GM13977 (cell line): Measurements from ENCODE around the gene RASA3.
A peak's percentile ranks its signal among the peaks of the same experiment; 100 is the strongest.
"Not testable (repeated sequence)": the region's sequence is repeated elsewhere in the genome, so short reads cannot be mapped to it uniquely, and the experiment has no call there.

ENCODE experiments used
- DNase-seq: peaks from one replicate; pipeline ENCODE4 v3.0.0; 2012; ENCODE audit warnings: low spot score
- in situ Hi-C: fragments of 300-500 bp; cut with MboI; formaldehyde crosslinking; loops from one replicate; pipeline ENCODE4 v1.12.0; 2022; ENCODE audit warnings: low sequenced_read_pairs, low pct_unique_long_range_greater_than_20kb, mixed read lengths, inconsistent platforms; ENCODE audit not compliant: unreplicated experiment
- TF ChIP-seq, protein P1 (sequence below): IDR thresholded peaks from 2 replicates; pipeline ENCODE4 v1.5.1; 2012; ENCODE audit warnings: mild to moderate bottlenecking, control low read depth; ENCODE audit not compliant: insufficient read depth; ENCODE audit errors: extremely low read depth, missing control alignments

RASA3 gene

DNA sequence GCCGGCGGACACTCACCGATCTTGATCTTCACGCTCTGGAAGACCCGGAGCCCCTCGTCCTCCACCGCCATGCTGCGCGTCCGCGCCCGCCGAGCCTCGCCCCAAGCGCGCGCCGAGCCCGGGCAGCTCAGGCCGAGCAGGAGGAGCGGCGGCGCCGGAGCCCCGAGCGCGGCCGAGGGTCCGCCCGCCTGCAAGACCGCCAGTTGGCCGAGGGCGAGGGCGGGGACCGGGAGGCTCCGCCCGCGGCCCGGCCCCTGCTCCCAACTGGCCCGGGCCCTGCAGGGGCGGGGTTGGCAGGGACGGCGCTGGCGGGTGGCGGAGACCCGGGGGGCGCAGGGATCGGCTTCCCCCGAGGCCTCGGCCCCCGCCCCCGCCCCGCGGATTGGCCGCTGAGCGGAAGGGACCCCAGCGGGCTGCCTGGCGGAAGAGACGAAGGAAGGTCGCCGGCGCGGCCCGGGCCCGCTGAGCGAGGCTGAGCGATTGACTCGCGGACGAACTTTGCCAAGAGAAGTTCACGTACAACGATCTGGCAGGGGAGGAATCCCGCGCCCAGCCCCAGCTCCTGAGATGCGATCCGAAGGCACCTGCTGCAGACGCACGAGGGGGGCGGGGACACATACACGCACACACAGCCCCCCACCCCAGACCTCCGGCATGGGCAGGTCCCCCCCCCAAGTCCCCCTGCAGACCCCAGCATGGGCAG, at the start of gene RASA3:
Gene RASA3 (minus strand): TSS at position 205 of the 703 bp plus-strand sequence. CDS start 134 bp downstream, at position 71.
- DNase-seq = peak; percentile 98

DNA sequence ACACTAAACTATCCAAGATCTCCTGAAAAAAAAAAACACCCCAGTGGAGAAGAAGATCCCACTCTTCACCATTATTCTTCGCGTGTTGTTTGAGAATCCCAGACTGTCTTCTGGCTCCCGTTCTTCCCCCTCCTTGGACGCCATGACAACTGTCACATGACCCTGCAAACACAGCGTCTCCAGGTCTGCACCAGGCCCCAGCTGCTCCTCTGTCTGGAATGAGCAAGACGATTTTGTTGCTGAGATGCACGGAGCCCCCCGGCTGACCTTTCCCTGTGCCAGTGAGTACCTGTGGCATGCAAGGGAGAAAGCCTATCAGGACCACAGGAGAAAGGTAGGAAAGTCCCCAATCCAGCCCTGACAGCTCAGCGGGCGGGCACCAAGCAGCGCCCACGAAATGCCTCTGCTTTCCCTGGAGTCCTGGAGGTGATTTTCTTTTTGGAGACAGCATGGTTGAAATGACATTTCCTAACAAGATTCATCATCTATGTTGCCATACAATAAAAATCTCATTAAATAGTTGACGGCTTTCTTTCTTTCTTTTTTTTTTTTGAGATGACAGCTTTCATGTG, 46.8 kb upstream of the RASA3 start, which contains the start of gene CFAP97D2:
Gene CFAP97D2 (plus strand): TSS at position 171 of the 572 bp plus-strand sequence. CDS start 74 bp downstream, at position 245.
- DNase-seq = no peak
- TF ChIP-seq, protein P1, sequence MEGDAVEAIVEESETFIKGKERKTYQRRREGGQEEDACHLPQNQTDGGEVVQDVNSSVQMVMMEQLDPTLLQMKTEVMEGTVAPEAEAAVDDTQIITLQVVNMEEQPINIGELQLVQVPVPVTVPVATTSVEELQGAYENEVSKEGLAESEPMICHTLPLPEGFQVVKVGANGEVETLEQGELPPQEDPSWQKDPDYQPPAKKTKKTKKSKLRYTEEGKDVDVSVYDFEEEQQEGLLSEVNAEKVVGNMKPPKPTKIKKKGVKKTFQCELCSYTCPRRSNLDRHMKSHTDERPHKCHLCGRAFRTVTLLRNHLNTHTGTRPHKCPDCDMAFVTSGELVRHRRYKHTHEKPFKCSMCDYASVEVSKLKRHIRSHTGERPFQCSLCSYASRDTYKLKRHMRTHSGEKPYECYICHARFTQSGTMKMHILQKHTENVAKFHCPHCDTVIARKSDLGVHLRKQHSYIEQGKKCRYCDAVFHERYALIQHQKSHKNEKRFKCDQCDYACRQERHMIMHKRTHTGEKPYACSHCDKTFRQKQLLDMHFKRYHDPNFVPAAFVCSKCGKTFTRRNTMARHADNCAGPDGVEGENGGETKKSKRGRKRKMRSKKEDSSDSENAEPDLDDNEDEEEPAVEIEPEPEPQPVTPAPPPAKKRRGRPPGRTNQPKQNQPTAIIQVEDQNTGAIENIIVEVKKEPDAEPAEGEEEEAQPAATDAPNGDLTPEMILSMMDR = no peak
- in situ Hi-C loops = no loop called here

More for the DNA sequence above, at the start of gene RASA3:
- TF ChIP-seq, protein P1 = no peak
- in situ Hi-C loops = no loop called here

- DNase-seq = no peak
- TF ChIP-seq, protein P1 = no peak
- in situ Hi-C loops = no loop called here
Measured at GRCh38 chr13:114177245-114178010, 45.0 kb upstream of the RASA3 start.

DNA sequence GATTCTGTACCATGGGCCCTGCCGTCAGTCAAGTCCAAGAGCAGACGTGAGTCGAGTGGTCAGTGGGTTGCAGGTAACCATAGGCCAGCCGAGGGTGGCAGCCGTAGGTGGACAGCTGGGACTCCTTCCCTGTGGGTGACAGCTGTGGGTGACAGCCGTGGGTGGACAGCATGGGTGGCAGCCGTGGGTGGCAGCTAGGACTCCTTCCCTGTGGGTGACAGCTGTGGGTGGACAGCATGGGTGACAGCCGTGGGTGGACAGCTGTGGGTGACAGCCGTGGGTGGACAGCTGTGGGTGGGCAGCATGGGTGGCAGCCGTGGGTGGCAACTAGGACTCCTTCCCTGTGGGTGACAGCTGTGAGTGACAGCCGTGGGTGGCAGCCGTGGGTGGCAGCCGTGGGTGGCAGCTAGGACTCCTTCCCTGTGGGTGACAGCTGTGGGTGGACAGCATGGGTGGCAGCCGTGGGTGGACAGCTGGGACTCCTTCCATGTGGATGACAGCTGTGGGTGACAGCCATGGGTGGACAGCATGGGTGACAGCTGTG, 44.0 kb upstream of the RASA3 start:
- in situ Hi-C loops, DNase-seq: not testable (repeated sequence)

DNA sequence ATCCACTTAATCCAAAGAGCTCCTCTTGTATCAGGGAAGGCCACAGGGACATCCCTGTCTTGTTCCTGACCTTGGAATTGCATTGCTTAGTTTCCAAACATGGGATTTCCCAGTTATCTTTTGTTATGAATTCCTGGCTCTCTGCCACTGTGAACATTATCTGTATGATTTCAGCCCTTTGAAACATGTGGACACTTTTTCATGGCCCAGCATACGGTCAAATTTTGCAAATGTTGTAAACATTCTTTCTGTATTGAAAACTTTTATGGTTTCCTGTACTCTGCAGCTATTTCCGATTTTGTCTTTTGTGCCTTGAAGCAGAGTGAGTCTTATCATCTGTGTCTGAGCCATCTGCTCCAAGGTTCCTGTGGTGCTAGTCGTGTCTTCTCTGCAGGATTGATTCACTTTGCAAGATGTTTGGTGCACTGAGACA, 42.1 kb upstream of the RASA3 start:
- TF ChIP-seq, protein P1 = no peak

DNA sequence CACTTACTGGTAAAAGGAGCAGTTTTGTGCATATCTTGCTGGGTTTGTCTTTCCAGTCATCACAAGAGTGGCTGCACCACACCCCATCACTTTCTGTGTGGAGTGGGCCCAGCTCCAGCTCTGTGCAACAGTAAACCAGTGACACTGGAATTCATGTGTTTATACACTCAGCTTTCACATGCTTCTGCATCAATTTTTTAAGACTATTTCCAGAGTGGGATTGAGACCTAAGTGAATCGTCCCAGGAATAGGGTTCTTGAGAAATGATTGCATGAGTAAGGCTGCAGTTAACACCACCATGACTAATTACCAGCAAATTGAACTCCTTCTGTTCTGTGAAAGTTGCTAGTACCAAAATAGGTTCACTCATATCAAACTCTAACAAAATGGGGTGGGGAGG, 41.3 kb upstream of the RASA3 start:
- no peak for DNase-seq
- in situ Hi-C loops = no loop called here
- TF ChIP-seq, protein P1 = no peak

More for the DNA sequence above, 42.1 kb upstream of the RASA3 start:
- DNase-seq = no peak
- in situ Hi-C loops = no loop called here
